ENCODE results near the gene DCLRE1C. TPM values are rescaled to one million over a fixed set of nuclear protein-coding genes. Genes with fewer than 3 reads are reported as not detected.

DCLRE1C gene
- total and polyA plus RNA-seq, 9 of the 15 experiments (the other 6 are each of a cell fraction or from before 2014, with no cell fraction given), result 8.8 to 22.2 (median 13.9) TPM

- TF ChIP-seq, protein P1, sequence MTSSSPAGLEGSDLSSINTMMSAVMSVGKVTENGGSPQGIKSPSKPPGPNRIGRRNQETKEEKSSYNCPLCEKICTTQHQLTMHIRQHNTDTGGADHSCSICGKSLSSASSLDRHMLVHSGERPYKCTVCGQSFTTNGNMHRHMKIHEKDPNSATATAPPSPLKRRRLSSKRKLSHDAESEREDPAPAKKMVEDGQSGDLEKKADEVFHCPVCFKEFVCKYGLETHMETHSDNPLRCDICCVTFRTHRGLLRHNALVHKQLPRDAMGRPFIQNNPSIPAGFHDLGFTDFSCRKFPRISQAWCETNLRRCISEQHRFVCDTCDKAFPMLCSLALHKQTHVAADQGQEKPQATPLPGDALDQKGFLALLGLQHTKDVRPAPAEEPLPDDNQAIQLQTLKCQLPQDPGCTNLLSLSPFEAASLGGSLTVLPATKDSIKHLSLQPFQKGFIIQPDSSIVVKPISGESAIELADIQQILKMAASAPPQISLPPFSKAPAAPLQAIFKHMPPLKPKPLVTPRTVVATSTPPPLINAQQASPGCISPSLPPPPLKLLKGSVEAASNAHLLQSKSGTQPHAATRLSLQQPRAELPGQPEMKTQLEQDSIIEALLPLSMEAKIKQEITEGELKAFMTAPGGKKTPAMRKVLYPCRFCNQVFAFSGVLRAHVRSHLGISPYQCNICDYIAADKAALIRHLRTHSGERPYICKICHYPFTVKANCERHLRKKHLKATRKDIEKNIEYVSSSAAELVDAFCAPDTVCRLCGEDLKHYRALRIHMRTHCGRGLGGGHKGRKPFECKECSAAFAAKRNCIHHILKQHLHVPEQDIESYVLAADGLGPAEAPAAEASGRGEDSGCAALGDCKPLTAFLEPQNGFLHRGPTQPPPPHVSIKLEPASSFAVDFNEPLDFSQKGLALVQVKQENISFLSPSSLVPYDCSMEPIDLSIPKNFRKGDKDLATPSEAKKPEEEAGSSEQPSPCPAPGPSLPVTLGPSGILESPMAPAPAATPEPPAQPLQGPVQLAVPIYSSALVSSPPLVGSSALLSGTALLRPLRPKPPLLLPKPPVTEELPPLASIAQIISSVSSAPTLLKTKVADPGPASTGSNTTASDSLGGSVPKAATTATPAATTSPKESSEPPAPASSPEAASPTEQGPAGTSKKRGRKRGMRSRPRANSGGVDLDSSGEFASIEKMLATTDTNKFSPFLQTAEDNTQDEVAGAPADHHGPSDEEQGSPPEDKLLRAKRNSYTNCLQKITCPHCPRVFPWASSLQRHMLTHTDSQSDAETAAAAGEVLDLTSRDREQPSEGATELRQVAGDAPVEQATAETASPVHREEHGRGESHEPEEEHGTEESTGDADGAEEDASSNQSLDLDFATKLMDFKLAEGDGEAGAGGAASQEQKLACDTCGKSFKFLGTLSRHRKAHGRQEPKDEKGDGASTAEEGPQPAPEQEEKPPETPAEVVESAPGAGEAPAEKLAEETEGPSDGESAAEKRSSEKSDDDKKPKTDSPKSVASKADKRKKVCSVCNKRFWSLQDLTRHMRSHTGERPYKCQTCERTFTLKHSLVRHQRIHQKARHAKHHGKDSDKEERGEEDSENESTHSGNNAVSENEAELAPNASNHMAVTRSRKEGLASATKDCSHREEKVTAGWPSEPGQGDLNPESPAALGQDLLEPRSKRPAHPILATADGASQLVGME (CRISPR knock-in tag; IDR thresholded peaks at IDR 0.05), result 0 out of 2 replicates have a peak, but pooled peaks have one; percentile 35
- no peak for TF ChIP-seq ZNF589 (CRISPR knock-in tag; IDR thresholded peaks at IDR 0.05; ENCODE audit: low read depth)
- TF ChIP-seq NR2C1 (IDR thresholded peaks at IDR 0.05), result no peak
- TF ChIP-seq NR2C1 (tag; IDR thresholded peaks at IDR 0.05), result peak; percentile 12; the same call in 1 of the 2 replicates
- no peak for TF ChIP-seq EWSR1 (IDR thresholded peaks at IDR 0.05; ENCODE audit: borderline replicate concordance, low read depth, partially characterized antibody)
- TF ChIP-seq, protein P2, sequence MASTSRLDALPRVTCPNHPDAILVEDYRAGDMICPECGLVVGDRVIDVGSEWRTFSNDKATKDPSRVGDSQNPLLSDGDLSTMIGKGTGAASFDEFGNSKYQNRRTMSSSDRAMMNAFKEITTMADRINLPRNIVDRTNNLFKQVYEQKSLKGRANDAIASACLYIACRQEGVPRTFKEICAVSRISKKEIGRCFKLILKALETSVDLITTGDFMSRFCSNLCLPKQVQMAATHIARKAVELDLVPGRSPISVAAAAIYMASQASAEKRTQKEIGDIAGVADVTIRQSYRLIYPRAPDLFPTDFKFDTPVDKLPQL (IDR thresholded peaks at IDR 0.05; ENCODE audit: extremely low read depth, insufficient read length), result peak; percentile 51
- no peak for TF ChIP-seq DLX4 (CRISPR knock-in tag; IDR thresholded peaks at IDR 0.05)
- peak; percentile 96; the same call in 1 of the 2 replicates for TF ChIP-seq LCOR (CRISPR knock-in tag; IDR thresholded peaks at IDR 0.05)
- peak; percentile 12; the same call in 1 of the 2 replicates for TF ChIP-seq REST (IDR thresholded peaks at IDR 0.05; ENCODE audit: borderline replicate concordance)
- 0 out of 2 replicates have a peak, but pooled peaks have one; percentile 49 for TF ChIP-seq REST (CRISPR knock-in tag; IDR thresholded peaks at IDR 0.05; ENCODE audit: low read depth)
Measured at GRCh38 chr10:14954001-14954770, at the start of gene DCLRE1C (continued).
